ENCODE results near the gene ZCCHC7.

- no peak for TF ChIP-seq CTCF (IDR thresholded peaks at IDR 0.05)
- TF ChIP-seq POLR2A (IDR thresholded peaks at IDR 0.05): no peak
Observed at GRCh38 chr9:37342493-37342892, 222.1 kb downstream of the ZCCHC7 start.
